ENCODE results near the gene NRXN3.

Gene NRXN3

DNA sequence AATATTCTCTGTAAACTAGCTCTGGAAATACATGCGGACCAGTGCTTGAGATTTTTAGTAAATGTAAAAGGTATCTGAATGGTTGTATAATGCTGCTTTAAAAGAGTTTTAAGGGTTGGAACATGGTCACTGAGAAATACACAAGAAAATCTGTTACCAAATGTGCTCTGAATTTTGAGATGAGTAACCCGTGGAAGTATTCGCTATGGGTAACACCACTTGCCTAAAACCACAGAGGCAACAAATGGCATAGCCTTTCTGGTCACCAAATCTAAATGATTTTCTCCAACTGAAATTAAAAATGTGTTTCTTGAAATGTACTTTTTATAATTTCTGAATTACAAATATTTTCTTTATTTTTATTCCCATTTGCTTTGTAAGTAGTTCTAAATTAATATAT is 1295.5 kb downstream of the NRXN3 start:
- H3K4me3 ChIP-seq (replicated peaks; ENCODE audit: low read depth, low read length), result no peak overlapping the region
- no peak for DNase-seq (ENCODE audit: extremely low read depth, low read depth)
- TF ChIP-seq, protein P1, sequence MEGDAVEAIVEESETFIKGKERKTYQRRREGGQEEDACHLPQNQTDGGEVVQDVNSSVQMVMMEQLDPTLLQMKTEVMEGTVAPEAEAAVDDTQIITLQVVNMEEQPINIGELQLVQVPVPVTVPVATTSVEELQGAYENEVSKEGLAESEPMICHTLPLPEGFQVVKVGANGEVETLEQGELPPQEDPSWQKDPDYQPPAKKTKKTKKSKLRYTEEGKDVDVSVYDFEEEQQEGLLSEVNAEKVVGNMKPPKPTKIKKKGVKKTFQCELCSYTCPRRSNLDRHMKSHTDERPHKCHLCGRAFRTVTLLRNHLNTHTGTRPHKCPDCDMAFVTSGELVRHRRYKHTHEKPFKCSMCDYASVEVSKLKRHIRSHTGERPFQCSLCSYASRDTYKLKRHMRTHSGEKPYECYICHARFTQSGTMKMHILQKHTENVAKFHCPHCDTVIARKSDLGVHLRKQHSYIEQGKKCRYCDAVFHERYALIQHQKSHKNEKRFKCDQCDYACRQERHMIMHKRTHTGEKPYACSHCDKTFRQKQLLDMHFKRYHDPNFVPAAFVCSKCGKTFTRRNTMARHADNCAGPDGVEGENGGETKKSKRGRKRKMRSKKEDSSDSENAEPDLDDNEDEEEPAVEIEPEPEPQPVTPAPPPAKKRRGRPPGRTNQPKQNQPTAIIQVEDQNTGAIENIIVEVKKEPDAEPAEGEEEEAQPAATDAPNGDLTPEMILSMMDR (IDR thresholded peaks at IDR 0.05; ENCODE audit: low read depth, low read length, missing control alignments), result no peak

DNA sequence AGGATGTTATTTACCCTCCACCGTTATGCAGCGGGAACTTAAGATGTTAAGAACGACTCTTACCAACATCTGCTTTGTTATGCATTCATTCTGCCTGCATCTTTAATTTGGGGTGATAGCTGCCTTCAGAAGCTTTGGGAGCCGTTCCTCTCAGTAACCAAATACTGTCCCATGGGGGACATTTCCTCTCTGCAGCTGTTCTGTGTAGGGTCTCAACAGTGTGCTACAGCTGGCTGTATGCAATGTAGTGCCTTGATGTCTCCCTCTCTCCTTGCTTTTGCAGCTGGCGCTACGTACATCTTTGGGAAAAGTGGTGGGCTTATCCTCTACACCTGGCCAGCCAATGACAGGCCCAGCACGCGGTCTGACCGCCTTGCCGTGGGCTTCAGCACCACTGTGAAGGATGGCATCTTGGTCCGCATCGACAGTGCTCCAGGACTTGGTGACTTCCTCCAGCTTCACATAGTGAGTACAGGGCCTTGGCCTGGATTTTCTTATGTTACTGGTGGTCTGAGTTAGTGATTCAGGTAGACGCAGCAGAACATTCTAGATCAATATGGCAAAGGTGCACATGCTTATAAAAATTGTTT is 1296.9 kb downstream of the NRXN3 start:
- TF ChIP-seq, protein P1 (IDR thresholded peaks at IDR 0.05; ENCODE audit: low read depth, low read length, missing control alignments), result no peak
- H3K4me3 ChIP-seq (replicated peaks; ENCODE audit: low read depth, low read length), result no peak overlapping the region
- no peak for DNase-seq (ENCODE audit: extremely low read depth, low read depth)

DNA sequence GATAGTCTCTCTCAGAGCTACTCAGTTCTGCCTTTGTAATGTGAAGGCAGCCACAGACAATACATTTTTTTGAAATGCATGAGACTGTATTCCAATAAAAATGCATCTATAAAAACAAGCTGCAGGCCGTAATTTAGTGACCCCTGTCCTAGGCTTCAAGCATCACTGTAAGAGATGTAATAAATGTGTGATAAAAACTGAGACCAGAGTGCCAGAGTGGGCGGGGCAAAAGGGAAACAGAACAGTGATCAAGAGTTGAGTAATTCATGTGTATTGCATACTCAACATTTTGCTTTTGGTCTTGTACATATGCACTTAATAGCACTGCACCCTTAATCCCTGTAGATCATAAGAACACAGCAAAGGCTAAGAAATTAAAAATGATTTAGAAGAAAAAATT is 1297.7 kb downstream of the NRXN3 start:
- no peak for DNase-seq (ENCODE audit: extremely low read depth, low read depth)
- TF ChIP-seq, protein P1 (IDR thresholded peaks at IDR 0.05; ENCODE audit: low read depth, low read length, missing control alignments), result no peak
- no peak overlapping the region for H3K4me3 ChIP-seq (replicated peaks; ENCODE audit: low read depth, low read length)

DNA sequence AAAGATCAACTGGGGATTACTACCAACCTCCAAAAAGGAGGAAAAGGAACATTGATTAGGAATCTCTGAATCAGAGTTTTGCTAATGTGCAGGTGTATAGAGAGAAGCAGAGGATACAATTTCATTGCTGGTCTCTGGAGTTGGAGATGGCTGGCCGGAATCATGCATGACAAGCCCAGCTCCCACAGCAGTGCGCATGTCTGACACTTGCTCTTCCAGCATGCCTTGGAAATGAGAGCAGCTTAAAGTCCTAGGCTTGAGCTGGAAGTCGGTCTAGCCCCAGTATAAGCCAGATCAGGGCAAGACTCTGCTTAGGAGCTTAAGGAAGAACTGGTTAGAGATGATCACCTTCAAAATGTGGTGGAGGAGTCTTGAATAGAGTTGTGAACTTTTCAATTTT is 1298.3 kb downstream of the NRXN3 start:
- TF ChIP-seq, protein P1 (IDR thresholded peaks at IDR 0.05; ENCODE audit: low read depth, low read length, missing control alignments), result no peak
- DNase-seq (ENCODE audit: extremely low read depth, low read depth), result no peak
- no peak overlapping the region for H3K4me3 ChIP-seq (replicated peaks; ENCODE audit: low read depth, low read length)

DNA sequence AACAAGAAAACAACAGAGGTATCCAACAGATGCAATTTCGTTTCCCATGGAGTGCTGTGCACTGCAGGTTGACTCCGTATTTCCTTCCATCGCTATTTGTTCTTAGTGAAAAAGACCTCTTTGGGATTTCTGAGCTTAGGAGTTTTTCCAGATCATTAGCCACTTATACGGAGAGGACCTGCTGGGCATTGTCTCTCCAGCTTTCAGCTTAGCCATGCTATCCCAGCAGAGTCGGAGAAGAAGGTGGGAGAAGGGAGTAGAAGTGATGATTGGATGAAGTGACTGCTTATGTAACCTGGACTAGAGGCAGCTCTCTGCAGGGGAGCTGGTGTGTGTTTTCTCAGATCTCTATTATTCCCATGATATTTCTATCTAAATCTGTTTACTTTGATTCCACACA is 1303.5 kb downstream of the NRXN3 start:
- no peak for DNase-seq (ENCODE audit: extremely low read depth, low read depth)
- TF ChIP-seq, protein P1 (IDR thresholded peaks at IDR 0.05; ENCODE audit: low read depth, low read length, missing control alignments), result no peak
- no peak overlapping the region for H3K4me3 ChIP-seq (replicated peaks; ENCODE audit: low read depth, low read length)

DNA sequence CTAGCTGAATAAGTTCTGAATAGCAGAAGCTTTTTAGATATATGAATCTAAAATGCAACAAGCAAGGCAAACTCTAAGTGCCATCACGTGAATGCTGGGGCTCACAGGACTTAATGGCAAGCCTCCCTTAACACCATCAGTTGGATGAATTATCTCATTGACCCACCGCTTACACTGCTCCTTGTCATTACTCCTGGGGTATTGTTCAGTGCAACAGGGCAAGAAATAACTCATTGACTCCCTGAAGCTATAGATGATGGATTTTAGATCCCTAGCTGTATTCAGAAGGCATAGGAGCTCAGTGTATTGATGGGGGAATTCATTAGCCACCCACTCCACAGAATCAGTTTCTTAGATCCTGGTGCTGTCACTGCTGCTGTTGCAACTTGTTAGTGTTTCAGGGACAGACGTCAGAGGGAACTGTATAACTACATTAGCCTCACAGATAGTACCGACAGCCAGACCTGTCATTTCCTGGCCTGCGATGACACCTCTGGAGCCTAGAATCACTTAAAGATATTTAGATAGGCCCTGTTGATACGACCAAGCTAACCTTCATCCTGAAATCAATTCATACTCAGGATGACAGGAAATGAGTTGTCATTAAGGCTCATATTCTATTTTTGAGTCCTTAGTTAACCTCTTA is 1305.8 kb downstream of the NRXN3 start:
- no peak overlapping the region for H3K4me3 ChIP-seq (replicated peaks; ENCODE audit: low read depth, low read length)
- TF ChIP-seq, protein P1 (IDR thresholded peaks at IDR 0.05; ENCODE audit: low read depth, low read length, missing control alignments), result no peak
- no peak for DNase-seq (ENCODE audit: extremely low read depth, low read depth)

Data from HFF-Myc (cell line).